HG03039 (cell line): ENCODE results near the gene KLHL6.

Experiments
- ATAC-seq: cut with Tn5 transposase; IDR thresholded peaks from one replicate; pipeline ENCODE4 v1.9.1; 2021; ENCODE audit warnings: mild to moderate bottlenecking, moderate library complexity; ENCODE audit not compliant: unreplicated experiment

KLHL6 gene, protein sequence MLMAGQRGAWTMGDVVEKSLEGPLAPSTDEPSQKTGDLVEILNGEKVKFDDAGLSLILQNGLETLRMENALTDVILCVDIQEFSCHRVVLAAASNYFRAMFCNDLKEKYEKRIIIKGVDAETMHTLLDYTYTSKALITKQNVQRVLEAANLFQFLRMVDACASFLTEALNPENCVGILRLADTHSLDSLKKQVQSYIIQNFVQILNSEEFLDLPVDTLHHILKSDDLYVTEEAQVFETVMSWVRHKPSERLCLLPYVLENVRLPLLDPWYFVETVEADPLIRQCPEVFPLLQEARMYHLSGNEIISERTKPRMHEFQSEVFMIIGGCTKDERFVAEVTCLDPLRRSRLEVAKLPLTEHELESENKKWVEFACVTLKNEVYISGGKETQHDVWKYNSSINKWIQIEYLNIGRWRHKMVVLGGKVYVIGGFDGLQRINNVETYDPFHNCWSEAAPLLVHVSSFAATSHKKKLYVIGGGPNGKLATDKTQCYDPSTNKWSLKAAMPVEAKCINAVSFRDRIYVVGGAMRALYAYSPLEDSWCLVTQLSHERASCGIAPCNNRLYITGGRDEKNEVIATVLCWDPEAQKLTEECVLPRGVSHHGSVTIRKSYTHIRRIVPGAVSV

GRCh38 chr3:183555541-183556081, at the start of gene KLHL6:
Gene KLHL6 (minus strand): TSS chr3:183555706. CDS start chr3:183555653, 53 bp downstream.
- ATAC-seq = peak; percentile 76

- ATAC-seq = no peak
Observed at GRCh38 chr3:183597959-183598358, 42.5 kb upstream of the KLHL6 start.

- no peak for ATAC-seq
Observed at GRCh38 chr3:183594636-183595035, 39.1 kb upstream of the KLHL6 start.

- ATAC-seq = no peak
Observed at GRCh38 chr3:183592821-183593220, 37.3 kb upstream of the KLHL6 start.

DNA sequence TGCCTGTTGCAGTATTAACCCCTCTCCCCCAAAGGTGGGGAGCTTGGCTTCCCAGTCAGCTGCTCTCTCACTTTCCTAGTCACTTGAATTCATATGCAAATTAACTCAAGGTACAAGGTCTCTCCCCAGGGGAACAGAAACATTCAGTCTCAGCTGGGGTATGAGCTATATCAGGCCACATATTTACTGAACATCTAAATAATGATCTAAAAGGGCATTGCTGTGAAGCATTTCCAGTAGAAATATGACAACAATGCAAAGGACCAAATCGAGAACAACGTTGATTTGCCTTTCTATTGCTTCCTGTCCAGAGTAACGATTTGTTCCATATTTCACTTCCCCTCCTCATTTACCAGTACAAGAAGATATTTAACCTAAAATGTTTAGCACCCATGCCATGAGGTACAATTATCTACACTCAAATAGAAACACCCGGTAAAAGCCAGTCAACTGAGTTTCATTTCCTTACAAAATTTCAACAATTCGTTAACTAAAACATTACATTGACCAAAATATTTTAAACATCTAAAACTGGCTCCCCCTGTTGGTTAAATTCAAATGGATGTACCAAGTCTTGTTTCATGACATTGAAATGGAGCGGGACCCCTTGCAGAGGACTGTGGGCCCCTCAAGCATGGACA, 36.5 kb upstream of the KLHL6 start:
- peak; percentile 65 for ATAC-seq

DNA sequence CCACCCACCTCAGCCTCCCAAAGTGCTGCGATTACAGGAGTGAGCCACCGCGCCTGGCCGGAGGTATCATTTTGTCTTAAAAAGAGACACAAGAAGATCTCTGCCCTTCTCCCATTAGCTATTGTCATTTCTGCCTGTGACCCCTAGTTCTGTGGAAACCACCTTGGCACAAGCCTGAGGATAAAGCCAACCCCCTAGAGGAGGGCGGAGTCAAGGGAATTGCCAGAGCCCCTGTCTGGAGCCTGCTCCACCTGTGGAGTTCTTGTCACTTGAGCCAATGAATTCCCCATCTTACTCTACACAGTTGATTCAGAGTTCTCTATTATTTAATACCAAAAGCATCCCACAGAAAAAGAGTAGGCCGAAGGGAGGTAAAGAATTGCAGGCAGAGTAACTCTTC, 34.9 kb upstream of the KLHL6 start:
- no peak for ATAC-seq

DNA sequence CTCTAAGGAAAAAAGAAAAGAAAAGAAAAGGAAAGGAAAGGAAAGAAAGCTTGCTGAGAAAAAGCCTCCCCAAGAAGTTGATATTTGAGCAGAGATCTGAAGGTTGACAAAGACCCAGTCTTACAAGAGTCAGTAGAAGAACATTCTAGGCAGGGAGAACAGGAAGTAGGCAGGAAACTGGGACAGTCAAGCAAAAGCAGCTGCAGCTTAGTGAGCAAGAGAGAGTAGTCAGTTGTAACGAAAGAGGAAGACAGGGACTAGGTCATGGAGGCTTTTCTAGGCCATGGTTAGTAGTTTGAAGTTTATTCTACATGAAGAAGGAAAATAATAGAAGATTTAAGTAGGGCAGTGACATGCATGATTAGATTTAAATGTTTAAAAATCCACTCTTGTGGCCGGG, 31.8 kb upstream of the KLHL6 start:
- no peak for ATAC-seq

DNA sequence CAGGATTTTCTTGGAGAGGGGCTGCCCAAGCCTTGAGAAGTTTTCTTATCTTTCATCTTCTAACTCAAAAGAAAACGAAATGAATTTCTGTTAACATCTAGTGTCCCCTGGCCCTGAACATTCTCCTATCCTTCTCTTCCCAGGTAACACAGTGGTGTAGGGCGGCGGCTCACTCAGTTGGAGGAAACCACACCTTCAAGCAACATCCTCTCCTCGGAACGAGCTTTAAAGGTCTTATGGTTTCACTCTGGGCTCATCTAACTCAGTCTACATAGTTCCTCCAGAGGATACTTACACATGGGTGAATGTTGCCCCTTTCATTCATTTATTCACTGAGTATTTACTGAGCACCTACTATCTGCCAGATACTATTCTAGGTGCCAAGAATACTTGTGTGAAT, 31.0 kb upstream of the KLHL6 start:
- no peak for ATAC-seq

GRCh38 chr3:183584914-183585280, 29.4 kb upstream of the KLHL6 start:
- ATAC-seq = no peak

GRCh38 chr3:183584246-183584913, 28.9 kb upstream of the KLHL6 start:
- no peak for ATAC-seq

- no peak for ATAC-seq
Observed at GRCh38 chr3:183583331-183584245, 28.1 kb upstream of the KLHL6 start.

DNA sequence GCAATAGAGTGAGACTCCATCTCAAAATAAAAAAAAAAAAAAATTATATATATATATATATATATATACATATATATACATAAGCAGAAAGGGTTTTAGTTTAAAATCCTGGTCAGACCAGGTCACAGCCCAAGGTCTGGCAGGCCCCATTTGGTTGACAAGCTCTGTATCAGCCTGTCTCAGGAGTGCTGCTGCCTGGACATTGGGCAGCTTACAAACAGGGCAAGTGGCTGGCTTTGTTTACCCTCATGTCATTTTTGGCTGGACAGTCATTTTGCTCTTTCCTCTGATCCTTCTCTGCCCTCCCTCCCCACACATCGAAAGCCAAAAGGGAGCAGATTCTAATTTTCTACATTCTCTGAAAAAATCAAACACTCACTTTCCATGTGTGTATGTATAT, 26.7 kb upstream of the KLHL6 start:
- no peak for ATAC-seq

GRCh38 chr3:183581496-183582155, 26.1 kb upstream of the KLHL6 start:
- no peak for ATAC-seq

DNA sequence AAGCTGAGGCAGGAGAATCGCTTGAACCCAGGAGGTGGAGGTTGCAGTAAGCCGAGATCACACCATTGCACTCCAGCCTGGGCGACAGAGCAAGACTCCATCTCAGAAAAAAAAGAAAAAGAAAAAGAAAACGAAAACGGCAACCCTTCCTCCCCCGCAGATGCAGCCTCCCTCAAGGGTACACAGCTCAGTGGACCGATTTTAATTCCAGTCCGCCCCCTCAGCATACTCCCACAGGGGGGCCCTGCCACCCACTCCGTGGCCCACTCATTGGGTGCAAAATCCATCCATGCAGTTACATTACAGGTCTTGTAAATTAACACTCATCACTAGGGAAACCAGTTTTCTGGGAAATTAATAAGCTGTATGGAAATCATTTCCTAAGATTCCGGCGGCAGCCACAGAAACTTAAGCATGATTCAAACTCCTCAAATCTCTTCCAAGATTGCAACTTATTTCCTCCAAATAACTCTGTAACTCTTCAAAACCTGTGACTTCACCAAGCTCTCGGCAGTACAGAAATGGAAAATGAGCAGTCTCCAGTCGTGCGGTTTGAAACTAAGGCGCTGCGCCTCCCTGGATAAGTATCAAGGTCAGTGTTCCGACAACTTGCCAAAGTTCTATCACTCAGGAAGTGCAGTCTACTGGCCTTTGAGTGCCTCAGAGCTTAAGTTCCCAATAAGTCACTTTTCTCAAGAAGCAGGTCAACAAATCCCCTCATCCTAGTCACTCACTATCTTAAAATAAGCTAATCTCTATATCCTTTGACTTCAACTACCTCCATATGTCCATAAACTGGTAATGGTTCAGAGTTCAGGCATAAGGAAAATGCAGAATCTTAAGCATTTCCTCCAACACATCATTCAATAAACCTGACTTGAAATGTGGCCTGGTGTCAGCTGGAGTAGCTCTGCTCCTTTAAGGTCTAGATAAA, 24.7 kb upstream of the KLHL6 start:
- no peak for ATAC-seq

DNA sequence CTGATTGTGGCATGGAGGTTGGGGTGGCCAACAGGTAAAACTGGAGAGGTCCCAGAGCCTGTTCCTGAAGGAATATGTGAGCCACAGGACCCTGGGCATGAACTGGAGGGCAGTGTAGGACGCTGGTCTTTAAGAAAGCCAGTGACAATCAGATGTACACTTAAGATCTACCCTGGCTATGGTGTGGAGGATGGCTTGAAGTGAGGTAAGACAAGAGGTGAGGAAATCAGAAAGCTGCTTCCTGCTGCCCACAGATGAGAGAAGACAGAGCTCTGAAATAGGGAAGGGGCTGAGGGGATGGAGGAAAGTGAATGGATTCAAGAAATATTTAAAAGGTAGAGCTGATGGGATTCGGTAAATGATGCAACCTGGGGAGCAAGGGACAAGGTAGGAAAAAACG, 22.7 kb upstream of the KLHL6 start:
- no peak for ATAC-seq

DNA sequence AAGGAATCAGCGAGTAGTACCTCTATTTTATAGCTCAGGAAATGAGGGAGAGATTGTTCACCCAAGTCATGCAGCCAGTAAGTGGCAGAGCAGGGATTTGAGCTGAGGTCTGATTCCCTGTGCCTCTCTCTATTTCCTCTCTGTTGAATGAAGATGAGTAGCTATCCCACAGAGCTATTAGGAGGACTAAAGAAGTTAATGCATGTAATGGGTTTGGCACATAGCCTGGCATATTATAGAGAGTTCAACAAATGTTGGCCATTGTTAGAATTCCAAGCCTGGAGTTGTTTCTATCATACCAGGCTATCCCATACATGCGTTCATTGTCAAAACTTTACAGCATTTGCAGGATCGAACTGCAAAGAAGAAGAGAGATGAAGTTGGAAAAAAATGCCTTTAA, 21.8 kb upstream of the KLHL6 start:
- no peak for ATAC-seq

DNA sequence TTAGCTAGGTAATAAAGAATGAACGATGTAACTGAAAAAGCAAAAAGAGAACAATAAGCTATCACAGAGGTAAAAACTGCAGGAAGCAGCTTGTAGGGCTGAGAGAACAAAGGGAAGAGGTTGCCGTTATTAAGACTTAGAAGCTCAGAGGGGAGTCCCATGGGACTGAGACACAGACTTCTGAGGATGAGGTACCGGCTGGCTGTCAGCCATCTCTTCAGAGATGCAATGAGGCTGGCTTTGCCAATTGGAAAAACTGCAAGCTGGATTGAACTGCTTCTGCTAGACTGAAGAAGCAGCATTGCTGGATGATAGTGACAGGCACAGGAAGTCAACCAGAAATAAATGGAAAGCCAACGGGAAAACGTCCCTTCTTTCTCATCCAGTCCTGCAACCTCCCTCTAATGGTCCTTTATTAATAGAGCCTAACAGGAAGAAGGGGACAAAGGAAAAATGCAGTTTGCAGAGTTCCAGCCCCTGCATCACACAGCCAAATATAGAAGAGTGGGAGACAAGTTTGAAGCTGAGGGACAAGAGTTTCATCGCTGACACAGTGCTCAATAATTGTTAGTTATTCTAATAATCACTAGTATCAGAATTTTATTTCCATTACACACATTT, 21.1 kb upstream of the KLHL6 start:
- no peak for ATAC-seq

DNA sequence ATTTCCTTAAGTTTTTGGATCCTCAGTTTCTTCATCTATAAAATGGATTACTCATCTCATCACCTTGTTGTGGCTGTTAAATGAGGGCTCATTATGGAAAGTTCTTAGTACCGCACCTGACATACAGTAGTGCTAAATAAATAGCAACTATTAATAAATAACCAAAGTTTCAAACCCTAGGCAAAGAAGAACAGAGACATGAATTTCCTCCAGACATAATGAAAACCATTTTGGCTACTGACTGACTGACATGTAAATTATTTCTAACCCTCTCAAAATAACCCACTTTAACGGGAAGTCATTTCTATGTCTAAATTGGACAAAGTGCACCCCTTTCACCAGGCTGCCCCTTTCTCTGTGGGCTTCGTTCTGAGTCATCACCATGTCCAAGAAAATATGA, 17.4 kb upstream of the KLHL6 start:
- ATAC-seq = no peak
